ENCODE results near the gene KIR2DL4.
"Not testable (repeated sequence)": the region's sequence is repeated elsewhere in the genome, so short reads cannot be mapped to it uniquely, and the experiment has no call there.

KIR2DL4 gene

GRCh38 chr19:54803410-54803809 is at the start of gene KIR2DL4:
Gene KIR2DL4 (plus strand): TSS chr19:54803610. CDS start chr19:54803652, 42 bp downstream.
- ATAC-seq = no peak

DNA sequence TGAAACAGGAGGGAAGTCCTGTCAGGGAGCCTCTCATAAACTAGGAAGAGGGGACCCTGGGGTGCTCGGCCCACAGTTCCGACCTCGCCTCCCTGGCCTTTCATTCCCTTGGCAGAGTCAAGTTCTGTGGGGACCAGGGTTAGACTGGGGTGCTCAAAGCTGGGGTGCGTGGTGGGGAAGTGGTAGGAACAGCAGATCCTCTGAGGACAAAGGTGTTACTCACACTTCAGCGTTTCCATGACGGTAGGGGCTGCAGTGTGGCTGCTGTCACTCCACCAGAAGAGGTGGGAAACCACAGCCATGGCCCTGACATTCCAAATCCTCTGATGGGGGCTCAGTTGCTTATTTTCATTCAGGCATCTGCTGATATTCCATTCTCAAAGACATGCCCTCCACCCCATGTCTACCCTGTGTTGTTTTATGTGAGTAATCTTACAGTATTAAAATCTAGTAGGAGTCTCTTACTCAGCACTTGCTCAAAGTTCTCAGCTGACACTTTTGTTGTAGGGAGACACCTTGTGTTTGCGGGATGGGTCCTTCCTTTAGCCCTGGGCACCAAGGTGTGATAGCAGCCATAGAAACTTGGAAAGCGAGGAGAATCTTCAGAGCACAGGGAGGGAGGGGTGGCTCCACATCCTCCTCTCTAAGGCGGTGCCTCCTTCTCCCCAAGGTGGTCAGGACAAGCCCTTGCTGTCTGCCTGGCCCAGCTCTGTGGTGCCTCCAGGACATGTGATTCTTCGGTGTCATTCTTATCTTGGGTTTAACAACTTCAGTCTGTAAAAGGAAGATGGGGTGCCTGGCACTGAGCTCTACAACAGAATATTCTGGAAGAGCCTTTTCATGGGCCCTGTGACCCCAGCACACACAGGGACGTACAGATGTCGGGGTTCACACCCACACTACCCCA is 47.0 kb upstream of the KIR2DL4 start:
- not testable (repeated sequence) for ATAC-seq

DNA sequence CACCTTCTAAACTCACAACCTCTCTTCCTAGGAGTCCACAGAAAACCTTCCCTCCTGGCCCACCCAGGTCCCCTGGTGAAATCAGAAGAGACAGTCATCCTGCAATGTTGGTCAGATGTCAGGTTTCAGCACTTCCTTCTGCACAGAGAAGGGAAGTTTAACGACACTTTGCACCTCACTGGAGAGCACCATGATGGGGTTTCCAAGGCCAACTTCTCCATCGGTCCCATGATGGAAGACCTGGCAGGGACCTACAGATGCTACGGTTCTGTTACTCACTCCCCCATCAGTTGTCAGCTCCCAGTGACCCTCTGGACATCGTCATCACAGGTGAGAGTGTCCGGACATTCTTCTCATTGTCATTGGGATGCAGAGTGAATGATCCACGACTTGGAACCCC is 44.8 kb upstream of the KIR2DL4 start:
- ATAC-seq = not testable (repeated sequence)

DNA sequence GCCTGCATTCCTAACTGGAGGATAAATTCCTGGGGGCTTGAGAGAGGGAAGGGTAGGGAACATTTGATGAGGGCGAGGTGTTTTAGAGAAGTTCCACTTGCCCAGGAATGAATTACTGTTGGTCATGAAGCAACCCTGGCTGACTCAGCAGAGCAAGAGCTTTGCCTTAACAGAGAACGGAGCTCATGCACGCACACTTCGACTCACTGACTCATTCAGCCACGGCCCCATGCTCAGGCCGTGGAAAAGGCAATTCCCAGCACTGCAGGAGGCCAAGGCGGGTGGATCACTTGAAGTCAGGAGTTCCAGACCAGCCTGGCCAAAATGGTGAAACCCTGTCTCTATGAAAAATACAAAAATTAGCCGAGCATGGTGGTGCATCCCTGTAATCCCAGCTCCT is 39.2 kb upstream of the KIR2DL4 start:
- ATAC-seq = not testable (repeated sequence)

GRCh38 chr19:54766464-54766863 is 36.9 kb upstream of the KIR2DL4 start:
- not testable (repeated sequence) for ATAC-seq

DNA sequence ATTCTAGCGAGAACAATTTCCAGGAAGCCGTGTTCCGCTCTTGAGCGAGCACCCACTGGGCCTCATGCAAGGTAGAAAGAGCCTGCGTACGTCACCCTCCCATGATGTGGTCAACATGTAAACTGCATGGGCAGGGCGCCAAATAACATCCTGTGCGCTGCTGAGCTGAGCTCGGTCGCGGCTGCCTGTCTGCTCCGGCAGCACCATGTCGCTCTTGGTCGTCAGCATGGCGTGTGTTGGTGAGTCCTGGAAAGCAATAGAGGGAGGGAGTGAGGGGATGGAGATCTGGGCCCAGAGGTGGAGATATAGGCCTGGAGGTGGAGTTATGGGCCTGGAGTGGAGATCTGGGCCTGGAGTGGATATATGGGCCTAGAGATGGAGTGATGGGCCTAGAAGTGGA is 33.8 kb upstream of the KIR2DL4 start, which contains the start of gene KIR2DL1:
Gene KIR2DL1, plus strand, starts transcription at position 148 of the 400 bp plus-strand sequence. Its CDS starts 58 bp downstream, at position 206.
- ATAC-seq = not testable (repeated sequence)

DNA sequence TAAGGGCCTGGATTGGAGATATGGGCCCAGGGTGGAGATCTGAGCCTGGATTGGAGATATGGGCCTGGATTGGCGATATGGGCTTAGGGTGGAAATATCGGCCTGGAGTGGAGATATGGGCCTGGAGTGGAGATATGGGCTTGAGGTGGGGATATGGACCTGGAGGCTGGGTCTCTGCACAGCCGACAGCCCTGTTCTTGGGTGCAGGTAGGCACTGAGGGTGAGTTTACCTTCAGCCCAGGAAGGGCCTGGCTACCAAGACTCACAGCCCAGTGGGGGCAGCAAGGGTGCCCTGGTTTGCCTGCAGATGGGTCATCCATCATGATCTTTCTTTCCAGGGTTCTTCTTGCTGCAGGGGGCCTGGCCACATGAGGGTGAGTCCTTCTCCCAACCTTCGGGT is 32.9 kb upstream of the KIR2DL4 start:
- ATAC-seq = not testable (repeated sequence)

GRCh38 chr19:54771018-54771960 is 32.1 kb upstream of the KIR2DL4 start:
- not testable (repeated sequence) for ATAC-seq

GRCh38 chr19:54772666-54773065 is 30.7 kb upstream of the KIR2DL4 start:
- ATAC-seq = not testable (repeated sequence)

DNA sequence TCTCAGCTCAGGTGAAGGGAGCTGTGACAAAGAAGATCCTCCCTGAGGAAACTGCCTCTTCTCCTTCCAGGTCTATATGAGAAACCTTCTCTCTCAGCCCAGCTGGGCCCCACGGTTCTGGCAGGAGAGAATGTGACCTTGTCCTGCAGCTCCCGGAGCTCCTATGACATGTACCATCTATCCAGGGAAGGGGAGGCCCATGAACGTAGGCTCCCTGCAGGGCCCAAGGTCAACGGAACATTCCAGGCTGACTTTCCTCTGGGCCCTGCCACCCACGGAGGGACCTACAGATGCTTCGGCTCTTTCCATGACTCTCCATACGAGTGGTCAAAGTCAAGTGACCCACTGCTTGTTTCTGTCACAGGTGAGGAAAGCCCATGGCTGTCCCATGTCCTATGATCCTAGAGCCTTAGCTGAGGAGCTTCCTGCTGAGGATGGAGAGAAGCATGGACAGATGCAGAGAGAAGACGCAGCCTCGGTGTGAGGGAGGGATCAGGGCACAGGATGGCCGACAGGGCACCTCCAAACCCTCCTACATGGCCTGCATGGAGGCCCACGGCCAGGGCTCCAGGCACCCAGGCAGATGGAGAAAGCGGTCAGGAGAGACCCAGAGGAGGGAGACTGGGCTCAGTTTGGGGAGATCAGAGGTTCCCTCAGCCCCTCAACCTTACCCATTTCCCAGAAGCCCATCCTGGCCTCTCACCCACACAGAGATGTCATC is 28.2 kb upstream of the KIR2DL4 start:
- not testable (repeated sequence) for ATAC-seq

- ATAC-seq = not testable (repeated sequence)
Measured at GRCh38 chr19:54775830-54776229, 27.6 kb upstream of the KIR2DL4 start.

DNA sequence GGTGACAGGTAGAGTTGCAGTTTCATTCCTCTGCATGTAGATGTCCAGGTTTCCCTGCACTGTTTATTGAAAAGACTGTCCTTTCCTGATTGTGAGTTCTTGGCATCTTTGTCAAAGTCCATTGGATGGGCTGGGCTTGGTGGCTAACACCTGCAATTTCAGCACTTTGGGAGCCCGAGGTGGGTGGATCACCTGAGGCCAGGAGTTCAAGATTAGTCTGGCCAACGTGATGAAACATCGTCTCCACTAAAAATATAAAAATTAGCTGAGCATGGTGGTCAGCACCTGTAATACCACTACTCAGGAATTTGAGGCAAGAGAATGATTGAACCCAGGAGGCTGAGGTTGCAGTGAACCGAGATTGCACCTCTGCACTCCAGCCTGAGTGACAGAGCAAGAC is 25.6 kb upstream of the KIR2DL4 start:
- ATAC-seq = not testable (repeated sequence)

DNA sequence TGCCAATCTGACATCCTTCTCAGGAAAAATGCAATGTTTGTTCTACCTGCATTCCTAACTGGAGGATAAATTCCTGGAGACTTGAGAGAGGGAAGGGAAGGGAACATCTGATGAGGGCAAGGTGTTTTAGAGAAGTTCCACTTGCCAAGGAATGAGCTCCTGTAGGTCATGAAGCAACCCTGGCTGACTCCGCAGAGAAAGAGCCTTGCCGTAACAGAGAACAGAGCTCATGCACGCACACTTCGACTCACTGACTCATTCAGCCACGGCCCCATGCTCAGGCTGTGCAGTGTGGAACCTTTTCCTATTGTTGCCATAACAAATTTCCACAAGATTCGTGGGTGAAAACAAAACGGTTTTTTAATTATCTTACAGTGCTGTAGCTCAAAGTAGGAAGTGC is 24.5 kb upstream of the KIR2DL4 start:
- ATAC-seq = not testable (repeated sequence)

DNA sequence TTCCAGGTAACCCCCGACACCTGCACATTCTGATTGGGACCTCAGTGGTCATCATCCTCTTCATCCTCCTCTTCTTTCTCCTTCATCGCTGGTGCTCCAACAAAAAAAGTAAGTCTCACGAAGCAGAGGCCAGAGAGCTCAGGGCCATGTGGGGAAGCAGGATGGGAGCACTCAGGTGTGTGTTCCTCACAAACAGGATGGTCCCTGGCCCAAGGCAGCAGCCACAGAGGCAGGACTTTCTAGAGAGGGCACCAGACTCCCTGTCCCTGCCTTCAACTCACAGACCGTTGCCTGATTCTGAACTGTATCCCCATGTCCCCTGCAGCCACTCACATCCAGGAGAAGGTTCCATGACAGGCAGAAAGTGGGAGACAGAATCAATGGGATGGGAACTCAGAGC is 20.5 kb upstream of the KIR2DL4 start:
- not testable (repeated sequence) for ATAC-seq

GRCh38 chr19:54786091-54786723 is 17.2 kb upstream of the KIR2DL4 start:
- ATAC-seq = not testable (repeated sequence)

DNA sequence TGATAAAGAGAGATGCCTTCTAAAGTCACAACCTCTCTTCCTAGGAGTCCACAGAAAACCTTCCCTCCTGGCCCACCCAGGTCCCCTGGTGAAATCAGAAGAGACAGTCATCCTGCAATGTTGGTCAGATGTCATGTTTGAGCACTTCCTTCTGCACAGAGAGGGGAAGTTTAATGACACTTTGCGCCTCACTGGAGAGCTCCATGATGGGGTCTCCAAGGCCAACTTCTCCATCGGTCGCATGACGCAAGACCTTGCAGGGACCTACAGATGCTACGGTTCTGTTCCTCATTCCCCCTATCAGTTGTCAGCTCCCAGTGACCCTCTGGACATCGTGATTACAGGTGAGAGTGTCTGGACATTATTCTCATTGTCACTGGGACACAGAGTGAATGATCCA is 15.3 kb upstream of the KIR2DL4 start:
- not testable (repeated sequence) for ATAC-seq

DNA sequence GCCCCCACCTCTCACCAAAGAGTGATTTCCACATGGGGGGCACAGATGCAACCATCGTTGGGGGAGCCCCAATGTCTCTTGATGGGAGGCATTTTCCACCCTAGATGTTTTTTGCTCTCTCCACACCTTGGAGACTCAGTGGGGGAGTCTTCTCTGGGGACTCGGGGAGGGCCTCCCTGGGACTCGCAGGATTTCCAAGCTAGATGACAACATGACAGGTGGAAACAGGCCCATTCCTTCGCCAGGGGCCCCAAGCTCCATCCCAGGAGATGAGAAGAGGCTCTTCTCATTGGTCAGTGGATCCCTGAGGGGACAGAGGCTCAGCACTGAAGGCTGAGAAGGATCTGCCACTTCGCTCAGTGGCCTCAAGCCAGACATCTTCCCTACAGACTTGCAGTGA is 12.7 kb upstream of the KIR2DL4 start:
- no peak for ATAC-seq

GRCh38 chr19:54791476-54791875 is 11.9 kb upstream of the KIR2DL4 start:
- no peak for ATAC-seq

DNA sequence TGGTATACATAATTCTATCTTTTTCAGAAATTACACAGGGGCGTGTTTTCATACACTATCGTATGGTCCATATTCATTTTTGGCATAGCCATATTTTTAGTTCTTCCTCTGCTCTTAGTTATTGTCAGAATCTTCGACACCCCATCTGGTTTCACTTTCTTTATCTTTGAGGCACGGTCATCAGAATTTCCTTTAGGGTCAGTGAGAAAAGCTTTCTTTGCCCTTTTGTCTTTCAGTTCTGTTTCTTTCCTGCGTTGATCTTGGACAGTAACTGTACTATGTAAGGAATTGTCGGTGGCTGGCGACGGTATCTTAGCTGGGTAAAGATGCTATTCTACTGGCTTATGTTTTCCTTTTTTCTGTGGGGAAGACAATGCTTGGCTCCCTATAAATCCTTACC is 10.6 kb upstream of the KIR2DL4 start:
- no peak for ATAC-seq

GRCh38 chr19:54795758-54796157 is 7.7 kb upstream of the KIR2DL4 start:
- no peak for ATAC-seq

DNA sequence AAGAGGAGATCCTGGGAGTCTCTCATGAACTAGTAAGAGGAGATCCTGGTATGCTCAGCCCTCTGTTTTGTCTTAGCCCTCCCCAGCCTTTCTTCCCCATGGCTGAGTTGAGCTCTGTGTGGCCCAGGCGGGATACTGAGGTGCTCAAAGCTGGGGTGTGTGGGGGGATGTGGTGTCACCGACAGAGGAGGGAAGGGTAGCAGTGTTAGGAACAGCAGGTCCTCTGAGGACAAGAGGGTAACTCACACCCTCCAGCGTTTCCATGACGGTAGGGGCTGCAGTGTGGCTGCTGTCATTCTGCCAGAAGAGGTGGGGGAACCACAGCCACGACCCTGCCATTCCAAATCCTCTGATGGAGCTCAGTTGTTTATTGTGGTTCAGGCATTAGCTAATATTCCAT is 691 bp downstream of the KIR2DL4 start:
- ATAC-seq = no peak

- ATAC-seq = no peak
Measured at GRCh38 chr19:54804571-54804970, 1.2 kb downstream of the KIR2DL4 start.

Data from activated CD4-positive, CD25-positive, alpha-beta regulatory T cell treated with anti-CD3 and anti-CD28 coated beads, Interleukin-2, amount 50 U/mL, for 24 hours (primary cell).